ENCODE results near the gene TULP4.
"Not testable (repeated sequence)": the region's sequence is repeated elsewhere in the genome, so short reads cannot be mapped to it uniquely, and the experiment has no call there.

- not testable (repeated sequence) for TF ChIP-seq CTCF, EZH2, EZH2phosphoT487 (IDR thresholded peaks at IDR 0.05)
These were observed 15.4 kb upstream of the TULP4 start for GRCh38 chr6:158296854-158297324.

All from neural progenitor cell (in vitro differentiated cells).